Ovary (tissue), 3 donors: ENCODE measurements around the gene STIM1.

ENCODE experiments used
- EP300 ChIP-seq: sonication (generic); formaldehyde crosslinking; IDR thresholded peaks from one replicate; pipeline ENCODE4 v1.6.1; 2017; ENCODE audit warnings: antibody characterized with exemption
- POLR2A ChIP-seq: fragments of 450-650 bp; IDR thresholded peaks from one replicate; pipeline ENCODE4 v1.6.1; 2017; ENCODE audit warnings: antibody characterized with exemption, mild to moderate bottlenecking, moderate library complexity
- TF ChIP-seq, protein P1 (sequence below), 3 donors: fragments of 450-650 bp in 2 of 3; fragments of 200-600 bp in 1 of 3; IDR thresholded peaks; one replicate each; pipeline versions ENCODE4 v1.5.1 to v1.8.0; 2016 to 2022; ENCODE audit warnings: antibody characterized with exemption in 3 of 3, mild to moderate bottlenecking in 1 of 3
- donor health status: DM: no; HTN: no; CAD: no.

- TF ChIP-seq, protein P1, sequence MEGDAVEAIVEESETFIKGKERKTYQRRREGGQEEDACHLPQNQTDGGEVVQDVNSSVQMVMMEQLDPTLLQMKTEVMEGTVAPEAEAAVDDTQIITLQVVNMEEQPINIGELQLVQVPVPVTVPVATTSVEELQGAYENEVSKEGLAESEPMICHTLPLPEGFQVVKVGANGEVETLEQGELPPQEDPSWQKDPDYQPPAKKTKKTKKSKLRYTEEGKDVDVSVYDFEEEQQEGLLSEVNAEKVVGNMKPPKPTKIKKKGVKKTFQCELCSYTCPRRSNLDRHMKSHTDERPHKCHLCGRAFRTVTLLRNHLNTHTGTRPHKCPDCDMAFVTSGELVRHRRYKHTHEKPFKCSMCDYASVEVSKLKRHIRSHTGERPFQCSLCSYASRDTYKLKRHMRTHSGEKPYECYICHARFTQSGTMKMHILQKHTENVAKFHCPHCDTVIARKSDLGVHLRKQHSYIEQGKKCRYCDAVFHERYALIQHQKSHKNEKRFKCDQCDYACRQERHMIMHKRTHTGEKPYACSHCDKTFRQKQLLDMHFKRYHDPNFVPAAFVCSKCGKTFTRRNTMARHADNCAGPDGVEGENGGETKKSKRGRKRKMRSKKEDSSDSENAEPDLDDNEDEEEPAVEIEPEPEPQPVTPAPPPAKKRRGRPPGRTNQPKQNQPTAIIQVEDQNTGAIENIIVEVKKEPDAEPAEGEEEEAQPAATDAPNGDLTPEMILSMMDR (IDR thresholded peaks at IDR 0.05) = no peak
- TF ChIP-seq POLR2A = no peak
- TF ChIP-seq EP300 = no peak
These were observed 130.8 kb downstream of the STIM1 start for GRCh38 chr11:3986301-3986700.
